Embryonic facial prominence (tissue), 1 donor: ENCODE measurements around the gene RNASE1.
"Not testable (repeated sequence)": the region's sequence is repeated elsewhere in the genome, so short reads cannot be mapped to it uniquely, and the experiment has no call there.

Source experiments
- DNase-seq: peaks from one replicate; pipeline ENCODE4 v3.0.0-alpha.2; 2016; ENCODE audit errors: extremely low spot score

Gene RNASE1

DNA sequence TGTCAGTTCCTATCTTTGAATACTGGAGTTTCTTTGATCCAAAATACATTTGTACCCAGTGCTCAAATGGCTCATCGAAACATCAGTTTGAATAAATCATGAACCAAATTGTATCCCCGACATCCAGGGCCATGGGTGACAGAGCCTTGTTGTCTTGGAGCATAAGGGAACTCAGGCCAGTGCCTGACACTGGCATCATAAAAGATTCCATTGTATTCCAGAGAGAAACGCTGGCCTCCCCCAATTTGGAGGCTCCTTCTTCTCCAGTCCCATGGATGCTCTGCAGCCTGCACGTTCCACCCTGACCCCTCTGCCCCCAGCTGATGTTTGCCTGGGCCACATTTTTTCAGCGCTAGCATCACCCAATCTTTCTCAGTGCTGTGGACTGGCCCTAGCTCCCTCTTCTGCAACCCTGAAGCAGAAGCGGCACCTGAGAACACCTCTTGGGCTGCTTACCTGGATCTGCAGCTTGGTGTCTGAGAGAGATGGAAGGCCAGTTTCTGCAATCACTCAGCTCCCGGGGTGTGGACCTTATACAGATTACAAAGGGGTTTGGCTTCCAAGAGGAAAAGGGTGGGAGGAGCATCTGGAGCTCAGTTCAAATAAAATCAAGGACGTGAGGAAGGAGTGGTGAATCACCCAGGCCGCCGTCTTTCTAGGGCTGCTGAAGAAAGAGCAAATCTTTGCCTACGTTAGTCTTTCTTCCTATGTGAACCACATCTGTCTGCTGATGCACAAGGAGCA, at the start of gene RNASE1:
TSS of gene RNASE1 (minus strand) at position 504 of the 744 bp plus-strand sequence. CDS start 776 bp downstream, outside the sequence.
- no peak for DNase-seq

DNA sequence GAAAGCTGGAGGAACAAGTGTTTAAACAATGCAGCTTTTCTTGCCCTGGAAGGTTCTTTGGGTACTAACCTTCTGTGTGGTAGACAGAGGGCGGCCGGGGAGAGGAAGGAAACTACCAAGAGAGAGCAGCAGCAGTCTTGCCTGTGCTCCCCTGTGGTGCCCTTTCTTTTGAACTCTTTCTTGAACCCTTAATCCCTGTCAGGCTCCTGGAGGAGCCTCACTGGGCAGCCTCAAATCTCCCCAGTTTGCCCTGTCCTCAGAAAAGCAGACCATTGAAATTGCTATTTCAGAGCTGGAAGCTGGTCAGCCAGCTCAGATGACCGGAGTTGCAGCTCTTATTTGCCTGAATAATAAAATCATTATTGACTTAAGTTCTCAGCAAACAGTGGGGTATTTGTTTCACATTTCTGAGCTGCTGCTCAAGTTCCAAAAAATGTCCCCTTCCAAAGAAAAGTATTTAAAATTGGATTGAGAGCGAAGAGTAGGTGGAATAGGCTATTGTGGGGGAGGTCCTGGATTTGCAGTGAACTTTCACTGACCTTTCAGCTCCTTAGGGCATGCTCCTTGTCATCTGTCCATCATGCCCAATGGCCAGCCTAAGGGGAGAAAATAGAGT, 46.4 kb upstream of the RNASE1 start:
- DNase-seq: no peak

DNA sequence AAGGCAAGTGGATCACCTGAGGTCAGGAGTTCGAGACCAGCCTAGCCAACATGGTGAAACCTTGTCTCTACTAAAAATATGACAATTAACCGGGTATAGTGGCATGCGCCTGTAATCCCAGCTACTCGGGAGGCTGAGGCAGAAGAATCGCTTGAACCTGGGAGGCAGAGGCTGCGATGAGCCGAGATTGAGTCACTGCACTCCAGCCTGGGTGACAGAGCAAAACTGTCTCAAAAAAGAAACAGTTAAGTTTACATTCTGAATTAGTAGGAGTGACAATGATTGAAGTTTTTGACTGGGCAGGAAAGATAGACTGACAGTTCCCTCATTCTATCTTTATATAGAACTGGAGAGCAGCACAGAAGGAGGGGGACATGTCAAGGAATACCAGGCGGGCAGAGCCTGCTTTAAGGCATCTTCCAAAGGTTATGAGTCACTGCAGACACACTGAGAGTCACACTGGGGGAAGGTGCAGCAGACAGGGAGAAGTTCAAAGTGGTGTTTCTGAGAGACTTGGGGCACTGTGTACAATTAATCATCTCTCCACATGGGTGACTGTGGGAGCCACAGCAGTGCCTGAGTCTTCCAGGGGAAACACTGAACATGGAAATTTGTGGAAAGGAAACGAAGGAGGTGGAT, 45.8 kb upstream of the RNASE1 start:
- DNase-seq: no peak

DNA sequence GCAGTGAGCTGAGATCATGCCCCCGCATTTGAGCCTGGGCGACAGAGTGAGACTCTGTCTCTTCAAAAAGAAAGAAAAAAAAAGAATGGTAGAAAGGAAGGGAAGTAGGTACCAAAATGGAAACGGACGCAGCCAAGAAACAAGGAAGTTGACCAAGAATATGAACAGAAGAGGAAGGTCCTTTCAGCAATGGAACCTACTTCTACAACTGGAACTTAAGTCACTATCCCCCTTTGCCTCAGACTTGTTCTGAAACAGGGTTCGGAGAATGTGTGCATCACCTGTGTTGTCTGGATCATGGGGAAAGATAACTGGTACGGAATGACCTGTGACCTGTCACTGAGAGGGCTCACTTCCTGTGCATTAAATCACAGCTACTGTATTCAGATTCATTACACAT, 43.9 kb upstream of the RNASE1 start:
- no peak for DNase-seq

DNA sequence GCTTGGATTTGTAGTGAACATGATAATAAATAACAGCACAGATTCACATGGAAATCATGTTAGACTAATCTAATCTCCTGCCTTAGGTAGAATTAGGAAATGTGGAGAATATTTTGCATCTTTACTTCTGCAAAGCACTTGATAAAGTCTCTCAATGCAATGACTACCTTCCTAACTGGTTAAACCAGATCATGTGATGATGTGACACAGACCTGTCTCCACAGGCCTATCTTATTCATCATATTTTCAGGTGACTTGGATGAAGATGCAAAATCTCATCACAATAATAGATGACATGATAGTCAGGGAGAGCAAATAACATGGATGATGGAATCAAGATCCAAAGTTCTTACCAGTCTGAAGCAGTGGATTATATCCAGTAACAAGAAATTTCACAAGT, 38.5 kb upstream of the RNASE1 start:
- no peak for DNase-seq

DNA sequence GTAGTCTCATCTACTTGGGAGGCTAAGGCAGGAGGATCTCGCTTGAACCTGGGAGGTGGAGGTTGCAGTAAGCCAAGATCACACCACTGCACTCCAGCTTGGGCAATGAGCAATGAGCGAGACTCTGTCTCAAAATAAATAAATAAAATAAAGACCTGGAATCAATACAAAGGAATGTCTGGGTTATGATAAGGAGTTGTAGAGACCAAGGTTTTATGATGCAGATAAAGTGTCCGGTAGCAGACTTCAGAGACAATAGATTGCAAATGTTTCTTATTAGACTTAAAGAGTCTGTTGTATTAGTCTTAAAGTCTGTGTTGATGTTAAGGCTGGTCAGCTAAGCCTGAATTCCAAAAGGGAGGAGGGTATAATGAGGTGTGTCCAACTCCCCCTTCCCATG, 35.2 kb upstream of the RNASE1 start:
- DNase-seq: no peak

DNA sequence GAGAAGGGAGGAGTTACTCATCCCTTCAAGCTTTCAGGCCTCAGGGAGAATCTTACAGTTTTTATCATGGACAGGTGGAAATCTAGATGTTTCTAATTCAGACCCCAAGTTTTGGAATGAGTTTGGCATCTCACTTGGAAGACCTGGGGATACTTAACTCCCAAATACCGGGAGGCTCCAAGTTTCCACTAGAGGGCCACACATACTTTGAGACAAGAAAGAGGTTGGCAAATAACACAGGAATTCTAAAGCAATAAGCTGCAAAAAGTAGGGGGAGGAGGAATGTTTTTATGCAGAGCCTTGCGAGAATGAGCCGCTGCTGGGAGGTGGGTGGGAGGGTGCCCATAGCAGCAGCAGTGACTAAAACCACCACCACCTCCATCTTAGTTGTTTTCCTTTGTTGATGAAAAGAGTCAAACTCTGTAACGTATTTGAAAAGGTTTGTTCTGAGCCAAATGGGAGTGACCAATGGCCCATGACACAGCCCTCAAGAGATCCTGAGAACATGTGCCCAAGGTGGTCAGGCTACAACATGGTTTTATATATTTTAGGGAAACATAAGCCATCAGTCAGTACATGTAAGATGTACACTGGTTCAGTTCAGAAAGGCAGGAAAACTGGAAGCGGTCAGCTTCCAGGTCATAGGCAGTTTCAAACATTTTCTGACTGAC, 34.2 kb upstream of the RNASE1 start:
- no peak for DNase-seq

DNA sequence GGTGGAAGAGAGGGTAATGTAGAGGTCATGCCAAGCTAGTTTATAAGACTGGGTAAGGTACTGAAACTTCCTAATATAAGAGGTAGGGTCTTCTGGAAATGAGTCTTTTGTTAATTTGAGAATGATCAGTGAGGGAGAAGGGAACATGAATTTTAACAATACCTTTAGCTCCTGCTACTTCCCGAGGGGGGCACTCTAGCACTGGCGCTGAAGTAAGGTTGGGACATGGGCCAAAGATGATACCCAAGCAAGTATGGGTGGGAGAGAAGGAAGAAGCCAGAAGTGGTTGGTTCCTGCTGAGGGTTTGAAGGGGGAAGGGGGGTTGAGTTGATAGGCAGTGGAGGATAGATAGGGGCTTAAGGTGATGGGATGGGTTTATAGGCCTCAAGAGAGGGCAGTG, 32.3 kb upstream of the RNASE1 start:
- no peak for DNase-seq

DNA sequence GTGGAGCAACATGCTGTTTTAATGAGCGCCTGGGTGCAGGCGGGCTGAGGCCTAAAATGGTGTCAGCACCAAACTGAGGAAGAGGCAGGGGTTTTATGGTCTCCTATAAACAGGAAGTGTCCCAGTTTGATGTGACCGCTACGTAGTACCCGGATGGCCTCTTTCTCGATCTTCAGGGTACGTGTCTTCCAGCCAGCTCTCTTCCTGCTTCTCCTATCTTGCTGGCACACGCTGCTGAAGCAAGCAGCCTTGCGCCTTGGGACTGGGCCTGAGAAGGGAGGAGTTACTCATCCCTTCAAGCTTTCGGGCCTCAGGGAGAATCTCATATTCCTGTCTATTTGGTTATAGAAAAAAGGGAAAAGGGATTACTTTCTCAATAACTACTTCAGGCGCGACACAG, 28.2 kb upstream of the RNASE1 start:
- no peak for DNase-seq

DNA sequence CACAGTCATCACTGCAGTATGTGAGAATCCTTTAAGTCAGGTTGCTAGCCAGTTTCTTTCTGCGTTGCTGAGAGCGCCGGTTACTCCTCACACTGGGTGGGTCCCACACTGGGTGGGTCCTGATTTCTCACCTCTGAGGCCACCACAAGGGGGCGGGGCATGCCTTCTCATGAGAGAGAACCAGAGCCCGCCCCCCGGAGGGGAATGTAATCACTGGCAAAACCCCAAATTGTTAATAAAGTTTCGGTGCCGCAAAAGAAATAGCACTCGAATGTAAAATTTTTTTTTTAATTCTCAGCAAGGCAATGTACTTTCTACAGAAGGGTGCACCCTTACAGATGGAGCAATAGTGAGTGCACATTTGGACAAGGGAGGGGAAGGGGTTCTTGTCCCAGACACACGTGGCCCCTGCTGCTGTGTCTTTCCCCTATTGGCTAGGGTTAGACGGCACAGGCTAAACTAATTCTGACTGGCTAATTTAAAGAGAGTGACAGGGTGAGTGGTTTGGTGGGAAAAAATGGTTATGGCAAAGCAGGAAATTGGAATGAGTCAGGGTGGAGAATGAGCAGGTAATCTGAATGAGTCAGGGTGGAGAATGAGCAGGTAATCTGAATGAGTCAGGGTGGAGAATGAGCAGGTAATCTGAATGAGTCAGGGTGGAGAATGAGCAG, 25.5 kb upstream of the RNASE1 start:
- DNase-seq: not testable (repeated sequence)

DNA sequence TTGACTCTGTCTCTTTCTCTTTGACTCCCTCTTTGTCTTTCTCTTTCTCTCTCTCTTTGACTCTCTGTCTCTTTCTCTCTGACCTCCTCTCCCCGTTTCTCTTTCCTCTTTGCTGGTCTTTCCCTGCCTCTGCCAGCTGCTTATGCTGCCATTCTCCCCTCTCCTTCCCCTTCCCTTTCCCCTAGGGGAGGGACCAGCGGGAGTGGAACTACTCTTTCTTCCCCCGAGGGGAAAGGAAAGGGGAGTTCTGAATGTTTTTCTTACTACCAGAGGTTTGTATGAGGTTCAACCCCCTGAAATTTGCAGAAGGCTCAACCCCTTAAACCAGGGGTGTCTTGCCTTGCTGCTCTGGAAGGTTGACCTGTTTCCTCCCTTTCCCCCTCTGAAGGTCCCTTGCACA, 24.7 kb upstream of the RNASE1 start:
- no peak for DNase-seq

DNA sequence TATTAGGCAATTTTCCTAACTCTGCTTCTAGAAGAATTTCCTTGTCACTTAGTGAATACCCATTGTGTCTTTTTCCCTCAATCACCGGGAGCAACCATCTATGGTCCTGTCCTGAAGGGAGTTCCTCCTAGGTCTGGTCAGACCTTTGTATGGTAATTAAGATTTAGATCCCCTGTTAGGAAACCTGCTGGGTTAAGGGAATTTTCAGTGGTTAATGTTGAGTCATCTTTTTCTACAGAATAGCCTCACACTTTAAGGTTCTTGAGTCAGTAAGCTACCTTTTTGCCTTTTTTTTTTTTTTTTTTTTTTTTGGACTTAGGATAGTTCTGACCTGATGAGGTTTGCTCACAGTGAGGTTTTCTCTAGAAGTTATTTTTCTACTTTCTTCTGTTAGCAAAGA, 24.0 kb upstream of the RNASE1 start:
- DNase-seq: not testable (repeated sequence)

DNA sequence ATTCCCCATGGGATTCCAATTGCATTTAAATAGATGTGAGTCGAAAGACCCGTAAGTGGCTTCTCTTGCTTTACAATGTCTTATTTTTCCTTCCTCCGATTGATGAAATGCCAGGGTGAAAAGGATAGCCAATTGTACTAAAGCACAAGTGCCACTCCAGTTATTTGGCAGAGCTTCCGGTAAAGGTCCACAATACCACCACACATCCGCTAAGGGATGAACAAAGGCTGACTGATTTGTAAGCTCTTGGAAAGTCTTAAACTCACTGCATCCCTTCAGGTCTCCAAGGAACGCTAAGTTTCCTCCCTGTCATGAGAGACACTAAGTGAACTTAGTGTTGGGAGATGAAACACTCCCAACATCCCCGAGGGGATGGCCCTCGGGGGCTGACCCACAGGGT, 21.2 kb upstream of the RNASE1 start:
- no peak for DNase-seq

DNA sequence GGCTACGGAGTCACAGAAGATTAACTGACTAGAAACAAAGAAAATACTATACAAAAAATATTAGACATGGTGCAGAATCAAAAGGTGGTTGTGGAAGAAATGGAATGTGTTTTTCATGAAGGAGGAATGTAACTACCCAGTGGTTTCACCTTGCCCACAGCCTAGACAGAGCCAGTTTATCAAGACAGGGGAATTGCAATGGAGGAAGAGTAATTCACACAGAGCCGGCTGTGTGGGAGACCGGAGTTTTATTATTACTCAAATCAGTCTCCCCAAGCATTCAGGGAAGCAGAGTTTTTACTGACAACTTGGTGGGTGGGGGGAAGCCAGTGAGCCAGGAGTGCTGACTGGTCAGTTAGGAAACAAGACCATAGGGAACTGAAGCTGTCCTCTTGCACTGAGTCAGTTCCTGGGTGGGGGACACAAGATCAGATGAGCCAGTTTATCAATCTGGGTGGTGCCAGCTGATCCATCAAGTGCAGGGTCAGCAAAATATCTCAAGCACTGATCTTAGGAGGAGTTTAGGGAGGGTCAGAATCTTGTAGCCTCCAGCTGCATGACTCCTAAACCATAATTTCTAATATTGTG, 19.0 kb upstream of the RNASE1 start:
- DNase-seq: not testable (repeated sequence)

DNA sequence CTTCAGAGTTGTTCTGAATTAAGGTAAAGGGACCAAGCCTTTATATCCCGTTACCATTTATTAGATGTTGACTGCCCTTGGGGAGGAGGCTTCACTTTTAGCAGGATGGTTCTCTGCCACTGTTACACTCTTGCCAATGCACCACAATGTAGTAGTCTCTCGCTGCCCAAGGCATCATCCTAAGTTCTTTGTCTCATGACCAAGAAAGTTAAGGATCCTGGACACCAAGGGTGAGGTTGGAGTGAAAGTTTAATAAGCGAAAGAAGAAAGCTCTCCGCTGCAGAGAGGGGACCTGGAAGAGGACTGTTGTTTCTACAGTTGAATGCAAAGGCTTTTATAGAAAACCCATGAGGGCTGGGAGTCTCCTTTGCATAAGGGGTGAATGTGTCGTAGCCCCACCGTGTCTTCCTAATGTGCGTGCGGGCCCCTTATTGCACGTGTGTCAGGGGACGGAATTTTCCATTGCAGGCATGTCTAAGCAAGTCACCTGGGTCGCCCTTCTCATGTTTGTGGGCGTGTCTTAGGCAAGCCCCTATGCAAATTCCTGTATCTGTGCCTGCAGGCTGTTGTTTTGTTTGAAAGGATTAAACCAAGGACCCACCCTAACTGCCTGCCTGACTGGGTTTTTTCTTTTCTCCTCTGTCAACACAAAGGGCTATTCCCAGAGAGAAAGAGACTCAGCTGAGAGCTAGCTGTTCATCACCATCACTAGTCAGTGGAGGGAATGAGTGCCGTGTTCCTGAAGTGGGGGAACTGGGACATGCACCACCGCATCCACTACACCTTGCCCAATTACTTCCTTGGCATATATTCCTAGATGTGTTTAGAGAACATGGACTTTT, 17.6 kb upstream of the RNASE1 start:
- no peak for DNase-seq

DNA sequence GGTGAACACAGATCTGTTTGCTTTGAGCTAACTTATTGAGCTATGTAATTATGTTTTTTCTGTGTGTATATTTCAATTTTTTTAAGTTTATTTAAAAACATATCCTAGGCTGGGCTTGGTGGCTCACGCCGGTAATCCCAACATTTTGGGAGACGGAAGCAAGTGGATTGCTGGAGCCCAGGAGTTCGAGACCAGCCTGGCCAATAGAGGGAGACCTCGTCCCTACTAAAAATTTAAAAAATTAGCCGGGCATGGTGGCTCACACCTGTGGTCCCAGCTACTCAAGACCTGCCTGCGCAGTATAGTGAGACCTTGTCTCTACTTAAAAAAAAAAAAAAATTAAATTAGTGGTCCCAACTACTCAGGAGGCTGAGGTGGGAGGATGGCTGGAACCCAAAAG, 16.2 kb upstream of the RNASE1 start:
- DNase-seq: no peak

DNA sequence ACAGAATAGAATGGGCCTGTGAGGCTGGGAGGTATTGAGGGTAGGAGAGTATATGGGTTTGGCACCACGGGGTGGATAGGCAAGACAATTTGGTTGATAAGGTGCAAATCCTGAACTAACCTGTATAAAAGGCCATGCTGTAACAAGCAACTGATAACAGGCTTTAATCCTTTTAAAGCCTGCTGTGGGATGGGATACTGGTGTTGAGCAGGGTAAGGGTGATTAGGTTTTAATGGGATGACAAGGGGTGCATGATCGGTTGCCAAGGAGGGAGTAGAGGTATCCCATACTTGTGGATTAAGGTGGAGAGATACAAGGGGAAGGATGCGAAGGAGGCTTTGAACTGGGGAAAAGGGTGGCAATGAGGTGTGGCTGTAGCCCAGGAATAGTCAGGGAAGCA, 13.3 kb upstream of the RNASE1 start:
- not testable (repeated sequence) for DNase-seq

DNA sequence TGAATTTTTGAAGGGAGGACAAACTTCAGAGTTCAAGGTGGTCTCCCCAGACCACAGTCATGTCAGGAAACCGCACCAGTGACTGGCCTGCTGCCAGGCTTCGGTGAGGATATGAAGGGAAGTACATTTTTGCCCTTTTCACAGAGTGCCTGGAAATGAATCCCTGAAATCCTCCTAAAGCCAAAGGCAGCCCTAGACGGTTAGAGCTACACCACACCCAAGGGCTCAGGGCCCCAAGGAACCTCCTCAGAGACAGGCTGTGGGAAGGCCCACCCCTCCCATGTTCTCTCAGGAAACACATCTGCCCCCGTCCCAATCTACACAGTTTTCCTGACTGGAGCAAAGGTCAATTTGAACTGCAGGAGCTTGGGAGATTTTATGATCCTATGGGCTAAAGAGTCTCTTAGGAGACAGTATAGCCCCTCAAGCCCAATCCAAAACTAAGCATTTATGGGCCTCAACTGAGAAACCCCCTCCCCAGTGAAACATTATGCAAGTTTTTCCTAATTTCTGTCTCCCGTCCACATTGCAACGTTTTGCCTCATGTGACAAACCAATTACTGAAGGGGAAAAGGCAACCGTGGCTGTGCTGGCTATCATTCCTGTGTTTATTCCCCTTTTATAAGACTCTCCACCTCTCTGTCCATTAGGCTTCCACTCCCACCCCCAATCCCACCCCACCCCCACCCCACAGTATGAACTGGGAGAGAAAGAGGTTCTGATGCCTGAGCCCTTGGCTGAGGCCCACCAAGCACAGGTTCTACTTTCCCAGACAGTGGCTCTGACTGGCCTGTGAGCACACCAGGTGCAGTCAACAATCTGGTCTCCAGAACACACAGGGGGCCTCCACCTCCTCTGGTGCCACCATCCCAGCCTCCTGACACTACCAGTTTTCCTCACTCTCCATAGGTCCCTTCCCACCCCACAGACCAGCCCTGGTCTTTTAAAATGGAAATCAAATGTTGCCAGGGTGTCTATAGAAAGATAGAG, 9.6 kb upstream of the RNASE1 start:
- no peak for DNase-seq

DNA sequence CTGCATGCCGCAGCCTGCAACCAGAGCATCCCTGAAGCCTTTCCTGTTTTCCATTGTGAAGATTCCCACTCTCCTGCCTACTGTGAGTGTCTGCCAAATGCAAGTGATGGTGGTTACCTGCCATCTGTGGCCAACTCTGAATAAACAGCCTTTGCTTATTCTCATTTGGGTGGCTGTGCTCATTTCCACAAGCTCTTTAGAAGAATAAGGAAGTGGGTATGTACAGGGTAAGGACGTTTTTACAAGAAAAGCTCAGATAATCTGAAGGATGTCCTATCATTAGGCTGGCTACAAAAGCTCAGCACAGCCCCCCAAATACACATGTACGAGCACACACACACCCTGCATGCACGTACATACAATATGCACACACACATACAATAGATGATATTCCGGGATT, 7.3 kb upstream of the RNASE1 start:
- no peak for DNase-seq

DNA sequence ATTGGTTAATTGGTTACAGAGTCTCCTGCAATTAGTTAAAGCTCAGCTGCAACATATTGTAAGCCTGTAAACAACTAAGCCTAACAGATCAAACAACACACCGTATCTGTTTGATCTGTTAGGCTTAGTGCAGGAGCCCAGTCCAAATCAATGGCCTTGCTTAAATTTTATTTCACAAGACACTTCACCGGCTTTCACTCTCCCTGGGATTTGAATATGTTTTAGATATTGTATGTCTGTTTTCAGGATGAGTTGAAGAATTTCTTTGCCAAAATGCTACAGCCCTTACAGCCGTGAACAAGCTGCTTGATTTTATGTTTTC, 5.5 kb upstream of the RNASE1 start:
- DNase-seq: no peak
